ENCODE results near the gene TBX4.

Gene TBX4

GRCh38 chr17:61478790-61479492 is 26.7 kb downstream of the TBX4 start:
- TF ChIP-seq FOXP2 (optimal IDR thresholded peaks at IDR 0.05; ENCODE audit: control extremely low read depth, extremely low read length, insufficient read depth), result no peak
- no peak for TF ChIP-seq EZH2 (IDR thresholded peaks at IDR 0.05)
- TF ChIP-seq POLR2AphosphoS5 (IDR thresholded peaks at IDR 0.05; ENCODE audit: borderline replicate concordance, low read depth, low read length), result no peak
- Histone ChIP-seq H3K9ac (ENCODE audit: insufficient read length) (no peak overlapping the region), H3K4me3 (no peak overlapping the region), H3K27ac (no peak overlapping the region), H3K36me3 (ENCODE audit: insufficient read depth, low read length) (no peaks in the 10 kb centered on the region), H3K9me3 (ENCODE audit: low read depth, low read length) (no peaks in the 10 kb centered on the region)
- no peak for DNase-seq (ENCODE audit: low read depth, low spot score)

- TF ChIP-seq POLR2AphosphoS5 (IDR thresholded peaks at IDR 0.05; ENCODE audit: borderline replicate concordance, low read depth, low read length) (no peak), EZH2 (IDR thresholded peaks at IDR 0.05) (no peak), FOXP2 (optimal IDR thresholded peaks at IDR 0.05; ENCODE audit: control extremely low read depth, extremely low read length, insufficient read depth) (no peak)
- H3K9me3 ChIP-seq (ENCODE audit: low read depth, low read length), result no peaks in the 10 kb centered on the region
- H3K4me3 ChIP-seq, result no peak overlapping the region
- H3K36me3 ChIP-seq (ENCODE audit: insufficient read depth, low read length), result no peaks in the 10 kb centered on the region
- H3K27ac ChIP-seq, result no peak overlapping the region
- no peak overlapping the region for H3K9ac ChIP-seq (ENCODE audit: insufficient read length)
- no peak for DNase-seq (ENCODE audit: low read depth, low spot score)
These were observed 27.5 kb downstream of the TBX4 start for GRCh38 chr17:61479493-61480413.

GRCh38 chr17:61480414-61480807 is 28.2 kb downstream of the TBX4 start:
- no peak for DNase-seq (ENCODE audit: low read depth, low spot score)
- TF ChIP-seq FOXP2 (optimal IDR thresholded peaks at IDR 0.05; ENCODE audit: control extremely low read depth, extremely low read length, insufficient read depth) (no peak), EZH2 (IDR thresholded peaks at IDR 0.05) (no peak), POLR2AphosphoS5 (IDR thresholded peaks at IDR 0.05; ENCODE audit: borderline replicate concordance, low read depth, low read length) (no peak)
- H3K9me3 ChIP-seq (ENCODE audit: low read depth, low read length), result no peaks in the 10 kb centered on the region
- H3K36me3 ChIP-seq (ENCODE audit: insufficient read depth, low read length), result no peaks in the 10 kb centered on the region
- no peak overlapping the region for H3K4me3 ChIP-seq
- no peak overlapping the region for H3K9ac ChIP-seq (ENCODE audit: insufficient read length)
- no peak overlapping the region for H3K27ac ChIP-seq

GRCh38 chr17:61481421-61481820 is 29.2 kb downstream of the TBX4 start:
- TF ChIP-seq POLR2AphosphoS5 (IDR thresholded peaks at IDR 0.05; ENCODE audit: borderline replicate concordance, low read depth, low read length), result no peak
- no peak for TF ChIP-seq EZH2 (IDR thresholded peaks at IDR 0.05)
- TF ChIP-seq FOXP2 (optimal IDR thresholded peaks at IDR 0.05; ENCODE audit: control extremely low read depth, extremely low read length, insufficient read depth), result no peak
- Histone ChIP-seq H3K27ac (no peak overlapping the region), H3K9ac (ENCODE audit: insufficient read length) (no peak overlapping the region), H3K36me3 (ENCODE audit: insufficient read depth, low read length) (no peaks in the 10 kb centered on the region), H3K4me3 (no peak overlapping the region), H3K9me3 (ENCODE audit: low read depth, low read length) (no peaks in the 10 kb centered on the region)
- DNase-seq (ENCODE audit: low read depth, low spot score), result no peak

- Histone ChIP-seq H3K9ac (ENCODE audit: insufficient read length) (no peak overlapping the region), H3K36me3 (ENCODE audit: insufficient read depth, low read length) (no peaks in the 10 kb centered on the region), H3K9me3 (ENCODE audit: low read depth, low read length) (no peaks in the 10 kb centered on the region), H3K4me3 (no peak overlapping the region), H3K27ac (no peak overlapping the region)
- TF ChIP-seq POLR2AphosphoS5 (IDR thresholded peaks at IDR 0.05; ENCODE audit: borderline replicate concordance, low read depth, low read length) (no peak), FOXP2 (optimal IDR thresholded peaks at IDR 0.05; ENCODE audit: control extremely low read depth, extremely low read length, insufficient read depth) (no peak), EZH2 (IDR thresholded peaks at IDR 0.05) (no peak)
- DNase-seq (ENCODE audit: low read depth, low spot score), result no peak
These were observed 30.2 kb downstream of the TBX4 start for GRCh38 chr17:61482467-61482866.

GRCh38 chr17:61483778-61484116 is 31.5 kb downstream of the TBX4 start:
- no peak overlapping the region for H3K4me3 ChIP-seq
- no peak overlapping the region for H3K9ac ChIP-seq (ENCODE audit: insufficient read length)
- H3K36me3 ChIP-seq (ENCODE audit: insufficient read depth, low read length), result no peaks in the 10 kb centered on the region
- no peak overlapping the region for H3K27ac ChIP-seq
- DNase-seq (ENCODE audit: low read depth, low spot score), result no peak
- H3K9me3 ChIP-seq (ENCODE audit: low read depth, low read length), result no peaks in the 10 kb centered on the region
- TF ChIP-seq FOXP2 (optimal IDR thresholded peaks at IDR 0.05; ENCODE audit: control extremely low read depth, extremely low read length, insufficient read depth) (no peak), EZH2 (IDR thresholded peaks at IDR 0.05) (no peak), POLR2AphosphoS5 (IDR thresholded peaks at IDR 0.05; ENCODE audit: borderline replicate concordance, low read depth, low read length) (no peak)

- Histone ChIP-seq H3K9ac (ENCODE audit: insufficient read length) (no peak overlapping the region), H3K36me3 (ENCODE audit: insufficient read depth, low read length) (no peaks in the 10 kb centered on the region), H3K9me3 (ENCODE audit: low read depth, low read length) (no peaks in the 10 kb centered on the region), H3K27ac (no peak overlapping the region), H3K4me3 (no peak overlapping the region)
- DNase-seq (ENCODE audit: low read depth, low spot score), result no peak
- no peak for TF ChIP-seq EZH2 (IDR thresholded peaks at IDR 0.05)
- TF ChIP-seq FOXP2 (optimal IDR thresholded peaks at IDR 0.05; ENCODE audit: control extremely low read depth, extremely low read length, insufficient read depth), result no peak
- TF ChIP-seq POLR2AphosphoS5 (IDR thresholded peaks at IDR 0.05; ENCODE audit: borderline replicate concordance, low read depth, low read length), result no peak
These were observed 32.0 kb downstream of the TBX4 start for GRCh38 chr17:61484174-61484573.

- Histone ChIP-seq H3K36me3 (ENCODE audit: insufficient read depth, low read length) (no peaks in the 10 kb centered on the region), H3K4me3 (no peak overlapping the region), H3K27ac (no peak overlapping the region), H3K9ac (ENCODE audit: insufficient read length) (no peak overlapping the region), H3K9me3 (ENCODE audit: low read depth, low read length) (no peaks in the 10 kb centered on the region)
- TF ChIP-seq POLR2AphosphoS5 (IDR thresholded peaks at IDR 0.05; ENCODE audit: borderline replicate concordance, low read depth, low read length) (no peak), FOXP2 (optimal IDR thresholded peaks at IDR 0.05; ENCODE audit: control extremely low read depth, extremely low read length, insufficient read depth) (no peak), EZH2 (IDR thresholded peaks at IDR 0.05) (no peak)
- DNase-seq (ENCODE audit: low read depth, low spot score), result no peak
These were observed 33.0 kb downstream of the TBX4 start for GRCh38 chr17:61485067-61485775.
